Astrocyte of the spinal cord (primary cell): Measurements from ENCODE around the gene SPIRE2.

Experiments
- DNase-seq: peaks from one replicate; pipeline ENCODE4 v3.0.0; 2011; ENCODE audit warnings: low read depth, low spot score
- H3K4me3 ChIP-seq: 2 replicates; pipeline ENCODE4 v1.5.1; 2011; ENCODE audit warnings: low read depth, mild to moderate bottlenecking, low read length, moderate library complexity
- in situ Hi-C: cut with HindIII; loops from 2 replicates; pipeline ENCODE4 v1.10.0; 2017; ENCODE audit warnings: low sequenced_read_pairs
- TF ChIP-seq, protein P1 (sequence below): IDR thresholded peaks from 2 replicates; pipeline ENCODE4 v1.5.1; 2012; ENCODE audit warnings: low read depth, mild to moderate bottlenecking, low read length, inconsistent platforms

Gene SPIRE2

DNA sequence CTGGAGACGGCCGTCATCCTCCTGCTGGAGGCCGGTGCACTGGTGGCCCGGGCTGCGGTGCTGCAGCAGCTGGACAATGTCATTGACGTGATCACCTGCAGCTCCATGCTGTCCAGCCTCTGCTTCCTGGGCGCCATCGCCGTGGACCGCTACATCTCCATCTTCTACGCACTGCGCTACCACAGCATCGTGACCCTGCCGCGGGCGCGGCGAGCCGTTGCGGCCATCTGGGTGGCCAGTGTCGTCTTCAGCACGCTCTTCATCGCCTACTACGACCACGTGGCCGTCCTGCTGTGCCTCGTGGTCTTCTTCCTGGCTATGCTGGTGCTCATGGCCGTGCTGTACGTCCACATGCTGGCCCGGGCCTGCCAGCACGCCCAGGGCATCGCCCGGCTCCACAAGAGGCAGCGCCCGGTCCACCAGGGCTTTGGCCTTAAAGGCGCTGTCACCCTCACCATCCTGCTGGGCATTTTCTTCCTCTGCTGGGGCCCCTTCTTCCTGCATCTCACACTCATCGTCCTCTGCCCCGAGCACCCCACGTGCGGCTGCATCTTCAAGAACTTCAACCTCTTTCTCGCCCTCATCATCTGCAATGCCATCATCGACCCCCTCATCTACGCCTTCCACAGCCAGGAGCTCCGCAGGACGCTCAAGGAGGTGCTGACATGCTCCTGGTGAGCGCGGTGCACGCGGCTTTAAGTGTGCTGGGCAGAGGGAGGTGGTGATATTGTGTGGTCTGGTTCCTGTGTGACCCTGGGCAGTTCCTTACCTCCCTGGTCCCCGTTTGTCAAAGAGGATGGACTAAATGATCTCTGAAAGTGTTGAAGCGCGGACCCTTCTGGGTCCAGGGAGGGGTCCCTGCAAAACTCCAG, 91.5 kb downstream of the SPIRE2 start:
- no peak for DNase-seq
- no peak overlapping the region for H3K4me3 ChIP-seq
- TF ChIP-seq, protein P1, sequence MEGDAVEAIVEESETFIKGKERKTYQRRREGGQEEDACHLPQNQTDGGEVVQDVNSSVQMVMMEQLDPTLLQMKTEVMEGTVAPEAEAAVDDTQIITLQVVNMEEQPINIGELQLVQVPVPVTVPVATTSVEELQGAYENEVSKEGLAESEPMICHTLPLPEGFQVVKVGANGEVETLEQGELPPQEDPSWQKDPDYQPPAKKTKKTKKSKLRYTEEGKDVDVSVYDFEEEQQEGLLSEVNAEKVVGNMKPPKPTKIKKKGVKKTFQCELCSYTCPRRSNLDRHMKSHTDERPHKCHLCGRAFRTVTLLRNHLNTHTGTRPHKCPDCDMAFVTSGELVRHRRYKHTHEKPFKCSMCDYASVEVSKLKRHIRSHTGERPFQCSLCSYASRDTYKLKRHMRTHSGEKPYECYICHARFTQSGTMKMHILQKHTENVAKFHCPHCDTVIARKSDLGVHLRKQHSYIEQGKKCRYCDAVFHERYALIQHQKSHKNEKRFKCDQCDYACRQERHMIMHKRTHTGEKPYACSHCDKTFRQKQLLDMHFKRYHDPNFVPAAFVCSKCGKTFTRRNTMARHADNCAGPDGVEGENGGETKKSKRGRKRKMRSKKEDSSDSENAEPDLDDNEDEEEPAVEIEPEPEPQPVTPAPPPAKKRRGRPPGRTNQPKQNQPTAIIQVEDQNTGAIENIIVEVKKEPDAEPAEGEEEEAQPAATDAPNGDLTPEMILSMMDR, result no peak
- in situ Hi-C loops, result no loop called here

DNA sequence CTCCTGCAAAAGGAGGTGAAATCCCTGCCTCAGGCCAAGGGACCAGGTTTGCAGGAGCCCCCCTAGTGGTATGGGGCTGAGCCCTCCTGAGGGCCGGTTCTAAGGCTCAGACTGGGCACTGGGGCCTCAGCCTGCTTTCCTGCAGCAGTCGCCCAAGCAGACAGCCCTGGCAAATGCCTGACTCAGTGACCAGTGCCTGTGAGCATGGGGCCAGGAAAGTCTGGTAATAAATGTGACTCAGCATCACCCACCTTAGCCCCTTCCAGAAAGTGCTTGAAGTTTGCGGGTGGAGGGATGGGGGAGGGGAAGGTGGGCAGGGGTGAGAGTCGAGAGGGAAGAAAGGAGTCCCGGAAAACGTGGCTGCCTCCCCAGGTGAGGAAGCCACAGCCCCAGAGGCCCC, 92.4 kb downstream of the SPIRE2 start:
- DNase-seq, result peak; percentile 37
- no peak overlapping the region for H3K4me3 ChIP-seq
- in situ Hi-C loops, result no loop called here
- TF ChIP-seq, protein P1, result no peak
